Ishikawa (cell line): ENCODE results near the gene CD101.

Source experiments
- CEBPB ChIP-seq: IDR thresholded peaks from 2 replicates; pipeline ENCODE4 v1.6.1; 2012
- CREB1 ChIP-seq: IDR thresholded peaks from 2 replicates; pipeline ENCODE4 v1.6.1; 2012; ENCODE audit warnings: low read depth
- EGR1 ChIP-seq: IDR thresholded peaks from 2 replicates; pipeline ENCODE4 v1.6.1; 2012
- EP300 ChIP-seq: IDR thresholded peaks from 2 replicates; pipeline ENCODE4 v1.6.1; 2012; ENCODE audit warnings: borderline replicate concordance
- FOXM1 ChIP-seq: IDR thresholded peaks from 2 replicates; pipeline ENCODE4 v1.6.1; 2012; ENCODE audit warnings: low read depth, borderline replicate concordance
- NFIC ChIP-seq: IDR thresholded peaks from 2 replicates; pipeline ENCODE4 v1.6.1; 2012
- RAD21 ChIP-seq: IDR thresholded peaks from 2 replicates; pipeline ENCODE4 v1.6.1; 2012; ENCODE audit warnings: low read depth
- TAF1 ChIP-seq: IDR thresholded peaks from 2 replicates; pipeline ENCODE4 v1.6.1; 2012; ENCODE audit warnings: low read depth, mild to moderate bottlenecking
- TCF12 ChIP-seq: IDR thresholded peaks from 2 replicates; pipeline ENCODE4 v1.6.1; 2012; ENCODE audit warnings: low read depth
- TEAD4 ChIP-seq: IDR thresholded peaks from 2 replicates; pipeline ENCODE4 v1.6.1; 2012
- YY1 ChIP-seq: IDR thresholded peaks from 2 replicates; pipeline ENCODE4 v1.6.1; 2012; ENCODE audit warnings: low read depth
- ZBTB7A ChIP-seq: IDR thresholded peaks from 2 replicates; pipeline ENCODE4 v1.6.1; 2012; ENCODE audit warnings: low read depth
- TF ChIP-seq, protein P1 (sequence below): IDR thresholded peaks from 2 replicates; pipeline ENCODE4 v1.6.1; 2012
- TF ChIP-seq, protein P2 (sequence below): IDR thresholded peaks from 2 replicates; pipeline ENCODE4 v1.6.1; 2012
- TF ChIP-seq, protein P3 (sequence below): IDR thresholded peaks from 2 replicates; pipeline ENCODE4 v1.6.1; 2012; ENCODE audit warnings: low read depth, mild to moderate bottlenecking

Gene CD101

DNA sequence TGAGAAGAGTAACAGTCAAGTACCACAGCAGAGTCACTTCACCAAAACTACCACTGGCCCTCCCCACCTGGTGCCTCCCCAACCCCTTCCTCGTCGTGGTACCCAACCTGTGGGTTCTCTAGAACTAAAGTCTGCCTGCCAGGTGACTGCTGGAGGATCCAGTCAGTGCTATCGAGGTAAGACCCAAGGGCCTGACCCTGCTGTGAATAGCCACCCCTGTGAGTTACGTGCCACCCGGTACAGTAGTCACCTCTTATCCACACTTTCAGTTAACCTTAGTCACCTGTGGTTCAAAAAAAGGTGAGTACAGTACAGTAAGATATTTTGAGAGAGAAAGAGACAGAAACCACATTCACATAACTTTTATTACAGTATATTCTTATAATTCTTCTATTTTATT, 75.1 kb downstream of the CD101 start:
- TF ChIP-seq RAD21: no peak
- no peak for TF ChIP-seq TCF12

DNA sequence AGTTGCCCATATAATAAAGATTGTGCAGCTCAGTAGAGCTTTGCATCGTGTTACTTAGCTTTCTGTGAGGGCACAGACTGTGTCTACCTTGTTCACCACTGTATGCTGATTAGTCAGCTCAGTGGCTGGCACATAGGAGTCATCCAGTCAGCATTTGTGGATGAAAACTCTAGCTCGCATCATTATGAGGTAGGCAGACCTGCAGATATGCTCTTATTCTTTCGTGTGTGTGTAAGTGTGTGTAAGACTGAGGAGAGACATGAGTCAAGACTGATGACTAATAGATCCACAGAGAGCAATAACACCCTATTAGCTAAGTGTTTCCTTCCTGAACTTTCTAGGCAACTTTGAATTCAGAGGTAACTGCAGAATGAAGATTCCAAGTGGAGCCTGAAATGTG, 75.7 kb downstream of the CD101 start:
- TF ChIP-seq TAF1 (no peak), TEAD4 (no peak), CEBPB (no peak), FOXM1 (no peak), EGR1 (no peak), EP300 (no peak), ZBTB7A (no peak), YY1 (no peak), RAD21 (no peak), TCF12 (no peak), NFIC (no peak)
- TF ChIP-seq, protein P1, sequence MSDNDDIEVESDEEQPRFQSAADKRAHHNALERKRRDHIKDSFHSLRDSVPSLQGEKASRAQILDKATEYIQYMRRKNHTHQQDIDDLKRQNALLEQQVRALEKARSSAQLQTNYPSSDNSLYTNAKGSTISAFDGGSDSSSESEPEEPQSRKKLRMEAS: no peak
- TF ChIP-seq, protein P2, sequence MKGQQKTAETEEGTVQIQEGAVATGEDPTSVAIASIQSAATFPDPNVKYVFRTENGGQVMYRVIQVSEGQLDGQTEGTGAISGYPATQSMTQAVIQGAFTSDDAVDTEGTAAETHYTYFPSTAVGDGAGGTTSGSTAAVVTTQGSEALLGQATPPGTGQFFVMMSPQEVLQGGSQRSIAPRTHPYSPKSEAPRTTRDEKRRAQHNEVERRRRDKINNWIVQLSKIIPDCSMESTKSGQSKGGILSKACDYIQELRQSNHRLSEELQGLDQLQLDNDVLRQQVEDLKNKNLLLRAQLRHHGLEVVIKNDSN: no peak

DNA sequence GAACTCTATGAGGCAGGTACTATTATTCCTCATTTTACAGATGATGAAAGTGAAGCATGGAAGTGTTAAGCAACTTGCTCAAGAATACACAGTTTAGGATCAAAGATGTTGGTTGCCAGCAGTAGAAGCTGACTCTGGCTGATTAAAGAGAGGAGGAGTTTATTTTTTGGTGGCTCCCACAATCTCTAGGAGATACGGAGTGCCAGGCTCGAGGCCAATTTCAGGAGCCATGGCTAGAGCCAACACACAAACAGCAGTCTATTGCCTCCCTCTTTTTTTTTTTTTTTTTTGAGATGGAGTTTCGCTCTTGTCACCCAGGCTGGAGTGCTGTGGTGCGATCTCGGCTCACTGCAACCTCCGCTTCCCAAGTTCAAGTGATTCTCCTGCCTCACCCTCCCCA, 78.2 kb downstream of the CD101 start:
- TF ChIP-seq TCF12 (no peak), CREB1 (no peak)
- TF ChIP-seq, protein P1: no peak

DNA sequence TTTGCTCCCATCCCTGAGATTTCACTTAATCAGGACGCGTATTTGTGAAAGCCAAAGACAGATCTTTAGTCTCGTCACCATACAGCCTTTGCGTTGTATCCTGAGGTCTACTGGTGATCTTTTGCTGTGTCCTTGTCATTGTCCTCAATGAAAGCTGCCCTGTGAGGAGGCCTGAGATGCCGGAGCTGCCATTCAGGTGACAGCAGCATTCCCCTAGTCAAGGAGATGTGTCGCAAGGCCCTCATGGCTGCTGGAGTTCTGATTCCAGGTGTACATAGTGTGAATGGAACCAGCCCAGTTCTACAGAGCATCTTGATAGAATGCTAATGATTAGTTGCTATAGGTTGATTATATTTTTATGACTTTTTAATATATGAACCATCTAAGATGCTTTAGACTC, 82.7 kb downstream of the CD101 start:
- no peak for TF ChIP-seq EGR1
- no peak for TF ChIP-seq YY1
- TF ChIP-seq, protein P2: no peak
- TF ChIP-seq, protein P1: no peak
- TF ChIP-seq TEAD4: no peak
- TF ChIP-seq NFIC: no peak
- TF ChIP-seq CREB1: no peak
- TF ChIP-seq, protein P3, sequence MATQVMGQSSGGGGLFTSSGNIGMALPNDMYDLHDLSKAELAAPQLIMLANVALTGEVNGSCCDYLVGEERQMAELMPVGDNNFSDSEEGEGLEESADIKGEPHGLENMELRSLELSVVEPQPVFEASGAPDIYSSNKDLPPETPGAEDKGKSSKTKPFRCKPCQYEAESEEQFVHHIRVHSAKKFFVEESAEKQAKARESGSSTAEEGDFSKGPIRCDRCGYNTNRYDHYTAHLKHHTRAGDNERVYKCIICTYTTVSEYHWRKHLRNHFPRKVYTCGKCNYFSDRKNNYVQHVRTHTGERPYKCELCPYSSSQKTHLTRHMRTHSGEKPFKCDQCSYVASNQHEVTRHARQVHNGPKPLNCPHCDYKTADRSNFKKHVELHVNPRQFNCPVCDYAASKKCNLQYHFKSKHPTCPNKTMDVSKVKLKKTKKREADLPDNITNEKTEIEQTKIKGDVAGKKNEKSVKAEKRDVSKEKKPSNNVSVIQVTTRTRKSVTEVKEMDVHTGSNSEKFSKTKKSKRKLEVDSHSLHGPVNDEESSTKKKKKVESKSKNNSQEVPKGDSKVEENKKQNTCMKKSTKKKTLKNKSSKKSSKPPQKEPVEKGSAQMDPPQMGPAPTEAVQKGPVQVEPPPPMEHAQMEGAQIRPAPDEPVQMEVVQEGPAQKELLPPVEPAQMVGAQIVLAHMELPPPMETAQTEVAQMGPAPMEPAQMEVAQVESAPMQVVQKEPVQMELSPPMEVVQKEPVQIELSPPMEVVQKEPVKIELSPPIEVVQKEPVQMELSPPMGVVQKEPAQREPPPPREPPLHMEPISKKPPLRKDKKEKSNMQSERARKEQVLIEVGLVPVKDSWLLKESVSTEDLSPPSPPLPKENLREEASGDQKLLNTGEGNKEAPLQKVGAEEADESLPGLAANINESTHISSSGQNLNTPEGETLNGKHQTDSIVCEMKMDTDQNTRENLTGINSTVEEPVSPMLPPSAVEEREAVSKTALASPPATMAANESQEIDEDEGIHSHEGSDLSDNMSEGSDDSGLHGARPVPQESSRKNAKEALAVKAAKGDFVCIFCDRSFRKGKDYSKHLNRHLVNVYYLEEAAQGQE: no peak
- TF ChIP-seq CEBPB: no peak
- TF ChIP-seq RAD21: no peak
- TF ChIP-seq FOXM1: no peak
- TF ChIP-seq TAF1: no peak
